Measurements from ENCODE around the gene PPIP5K2. TPM values are rescaled to one million over a fixed set of nuclear protein-coding genes. Genes with fewer than 3 reads are reported as not detected.
"Not testable (repeated sequence)": the region's sequence is repeated elsewhere in the genome, so short reads cannot be mapped to it uniquely, and the experiment has no call there.

Gene PPIP5K2
- total RNA-seq, 6 experiments from 2014 or later = 19.4 to 30.6 (median 26.3) TPM

DNA sequence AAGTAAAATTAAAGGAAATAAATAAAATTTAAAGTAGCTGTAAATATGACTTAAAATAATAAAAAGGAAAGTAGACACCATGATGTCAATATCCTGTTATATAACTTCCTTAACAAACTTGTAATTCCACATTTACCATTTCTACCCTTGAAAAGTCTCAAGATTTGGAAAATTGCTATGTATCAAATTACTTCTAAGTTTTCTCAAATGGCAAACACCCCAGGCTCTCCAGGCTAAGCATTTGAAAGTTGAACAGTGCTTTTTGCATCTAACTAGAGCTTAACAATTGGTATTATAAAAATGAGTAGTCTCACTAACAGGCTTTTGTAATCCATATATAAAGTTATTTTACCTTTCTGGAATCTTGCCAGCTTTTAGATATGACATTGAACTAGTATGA, 97.0 kb downstream of the PPIP5K2 start:
- Histone ChIP-seq H3K4me1 (no peaks in the 10 kb centered on the region), H3K27me3 (no peaks in the 10 kb centered on the region), H3K27ac (no peak overlapping the region), H3K9me3 (no peaks in the 10 kb centered on the region), H3K36me3 (peaks cover 0 to 1% (median 0%) of the 10 kb centered on the region in 4 donors), H3K4me3 (no peak overlapping the region)
- ATAC-seq = no peak
- no peak for DNase-seq
- intact Hi-C loops (cut with DNase I) = no loop called here
- TF ChIP-seq CTCF (IDR thresholded peaks at IDR 0.05) (no peak), POLR2A (IDR thresholded peaks at IDR 0.05) (no peak)

- TF ChIP-seq POLR2A (IDR thresholded peaks at IDR 0.05) (no peak), CTCF (IDR thresholded peaks at IDR 0.05) (no peak)
- Histone ChIP-seq H3K36me3 (peaks cover 0 to 1% (median 0%) of the 10 kb centered on the region in 4 donors), H3K9me3 (no peaks in the 10 kb centered on the region), H3K4me3 (no peak overlapping the region), H3K27me3 (no peaks in the 10 kb centered on the region), H3K4me1 (no peaks in the 10 kb centered on the region), H3K27ac (peak overlapping the region in 2 of 3 donors; percentile 4 to 5)
- ATAC-seq (peak; percentile 44 to 67 (median 56)), DNase-seq (no peak)
- 58% methylated on average over 5 of the region's 5 CpGs for WGBS (ENCODE audit: insufficient coverage, low coverage, low lambda C conversion rate, missing lambda C conversion rate)
- intact Hi-C loops (cut with DNase I) = no loop called here
These were observed 98.1 kb downstream of the PPIP5K2 start for GRCh38 chr5:103218164-103218563.

GRCh38 chr5:103219074-103219473, 99.0 kb downstream of the PPIP5K2 start:
- H3K4me1 ChIP-seq; intact Hi-C loops (cut with DNase I); H3K9me3 ChIP-seq; H3K36me3 ChIP-seq; H3K27ac ChIP-seq; H3K27me3 ChIP-seq; ATAC-seq; H3K4me3 ChIP-seq; DNase-seq: not testable (repeated sequence)
- 100% methylated on average over 2 of the region's 2 CpGs for WGBS (ENCODE audit: insufficient coverage, low coverage, low lambda C conversion rate, missing lambda C conversion rate)

DNA sequence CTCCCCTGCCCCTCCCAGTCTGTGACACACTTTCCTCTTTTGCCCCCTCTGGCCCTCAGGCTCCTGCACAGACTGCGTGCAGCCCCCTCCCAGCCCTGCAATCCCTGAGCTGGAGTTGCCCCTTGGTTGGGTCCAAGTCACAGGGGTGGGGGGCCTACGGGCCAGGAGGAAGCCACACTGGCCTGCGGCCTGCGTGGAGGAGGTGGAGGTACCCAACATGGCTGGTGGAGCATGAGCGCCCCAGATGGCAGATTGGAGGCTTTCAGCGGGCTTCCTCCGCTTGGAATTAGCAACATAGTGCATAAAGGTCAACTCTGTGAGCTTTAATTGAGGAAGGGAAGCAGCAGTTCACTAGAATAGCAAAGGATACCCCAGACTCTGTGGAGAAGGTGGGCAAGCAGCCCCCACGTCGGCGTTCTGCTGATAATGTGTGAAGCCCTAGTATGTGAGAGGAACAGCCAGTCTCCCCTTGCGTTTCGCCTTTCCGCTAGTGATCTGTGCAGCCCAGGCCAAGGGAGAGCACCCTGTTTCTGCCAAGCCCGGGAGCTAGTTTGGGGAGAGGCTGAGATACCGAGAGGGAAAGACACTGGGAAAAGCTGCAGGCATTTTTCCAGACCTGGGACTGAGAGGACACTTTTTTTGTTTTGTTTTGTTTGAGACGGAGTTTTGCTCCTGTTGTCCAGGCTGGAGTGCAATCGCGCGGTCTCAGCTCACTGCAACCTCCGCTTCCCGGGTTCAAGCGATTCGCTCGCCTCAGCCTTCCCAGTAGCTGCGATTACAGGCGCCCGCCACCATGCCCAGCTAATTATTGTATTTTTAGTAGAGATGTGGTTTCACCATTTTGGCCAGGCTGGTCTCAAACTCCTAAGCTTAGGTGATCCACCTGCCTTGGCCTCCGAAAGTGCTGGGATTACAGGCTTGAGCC, 103.2 kb downstream of the PPIP5K2 start:
- no peak for DNase-seq
- H3K4me3 ChIP-seq = no peak overlapping the region
- H3K27ac ChIP-seq = no peak overlapping the region
- peaks cover 0 to 2% (median 0%) of the 10 kb centered on the region in 4 donors for H3K4me1 ChIP-seq
- 91% methylated on average over 21 of the region's 28 CpGs for WGBS (ENCODE audit: insufficient coverage, low coverage, low lambda C conversion rate, missing lambda C conversion rate)
- H3K27me3 ChIP-seq = no peaks in the 10 kb centered on the region
- ATAC-seq = no peak
- no peaks in the 10 kb centered on the region for H3K9me3 ChIP-seq
- TF ChIP-seq POLR2A (IDR thresholded peaks at IDR 0.05) (no peak), CTCF (IDR thresholded peaks at IDR 0.05) (no peak)
- H3K36me3 ChIP-seq = peaks cover 0 to 1% (median 0%) of the 10 kb centered on the region in 4 donors
- intact Hi-C loops (cut with DNase I) = no loop called here

DNA sequence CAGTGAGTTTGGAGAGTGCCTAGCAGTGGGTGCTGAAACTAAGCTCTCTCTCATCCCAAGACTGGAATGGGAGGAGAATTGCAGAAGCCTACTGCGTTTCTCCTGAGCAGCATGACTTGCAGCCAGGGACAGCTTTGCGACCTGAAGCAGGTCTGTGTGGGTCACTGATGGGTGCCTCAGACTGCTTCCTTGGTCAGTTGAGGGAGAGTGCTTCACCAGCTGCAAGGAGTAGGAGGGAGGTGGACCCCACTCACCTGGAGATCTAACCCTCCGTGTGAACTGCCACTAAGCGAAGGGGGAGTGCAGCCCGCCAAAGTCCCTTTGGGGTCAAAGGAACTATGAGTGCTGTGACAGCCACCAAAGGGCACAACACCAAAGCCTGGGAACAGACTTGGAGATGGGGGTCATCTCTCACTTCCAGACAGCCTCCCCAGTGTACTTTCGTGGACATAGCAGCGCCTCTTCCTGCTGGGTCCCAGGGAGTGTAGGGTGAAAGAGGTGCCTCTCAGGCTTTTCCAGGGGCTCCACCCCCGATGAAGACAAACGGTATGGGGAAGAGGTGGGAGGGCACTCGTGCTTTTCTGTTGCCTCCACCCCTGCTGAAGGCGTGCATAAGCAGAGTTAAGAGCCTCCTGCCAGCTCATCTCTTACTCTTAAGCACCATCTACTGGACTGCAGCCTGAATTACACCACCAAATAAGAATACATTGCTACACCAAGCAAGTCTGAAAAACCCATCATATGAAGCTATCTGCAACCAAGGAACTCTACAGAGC, 104.2 kb downstream of the PPIP5K2 start:
- H3K27ac ChIP-seq = no peak overlapping the region
- no peaks in the 10 kb centered on the region for H3K27me3 ChIP-seq
- no peak overlapping the region for H3K4me3 ChIP-seq
- peaks cover 0 to 1% (median 0%) of the 10 kb centered on the region in 4 donors for H3K36me3 ChIP-seq
- peak; percentile 97 to 99 (median 98) for ATAC-seq
- WGBS (ENCODE audit: insufficient coverage, low coverage, low lambda C conversion rate, missing lambda C conversion rate) = 43% methylated on average over 6 of the region's 11 CpGs
- intact Hi-C loops (cut with DNase I) = no loop called here
- DNase-seq = no peak
- no peaks in the 10 kb centered on the region for H3K9me3 ChIP-seq
- peaks cover 0 to 2% (median 0%) of the 10 kb centered on the region in 4 donors for H3K4me1 ChIP-seq
- TF ChIP-seq CTCF (IDR thresholded peaks at IDR 0.05) (peak; percentile 62 to 67 (median 66)), POLR2A (IDR thresholded peaks at IDR 0.05) (no peak)

Data from right lobe of liver (tissue), 6 donors.